Endothelial cell of umbilical vein (primary cell): ENCODE results near the gene LRP3.

Experiments used
- CTCF ChIP-seq, 2 donors: IDR thresholded peaks; 1 replicate in 1 of 2; 2 replicates in 1 of 2; pipeline ENCODE4 v1.5.1; 2011; ENCODE audit warnings: low read length in 2 of 2, mild to moderate bottlenecking in 2 of 2, moderate library complexity in 2 of 2, control low read depth in 1 of 2, inconsistent platforms in 1 of 2, low read depth in 1 of 2; ENCODE audit not compliant: insufficient read depth in 1 of 2; ENCODE audit errors: extremely low read depth in 1 of 2
- EZH2 ChIP-seq: IDR thresholded peaks from 2 replicates; pipeline ENCODE4 v1.6.1; 2012; ENCODE audit warnings: borderline replicate concordance, low read depth, mild to moderate bottlenecking, moderate library complexity, low read length, inconsistent platforms; ENCODE audit not compliant: severe bottlenecking
- GATA2 ChIP-seq: IDR thresholded peaks from 2 replicates; pipeline ENCODE4 v1.7.0; 2011; ENCODE audit warnings: low read depth, mild to moderate bottlenecking, moderate library complexity, mixed read lengths, low read length; ENCODE audit not compliant: insufficient read length, insufficient read depth
- JUN ChIP-seq: IDR thresholded peaks from 2 replicates; pipeline ENCODE4 v1.6.1; 2011; ENCODE audit warnings: borderline replicate concordance, low read depth; ENCODE audit not compliant: insufficient read length, insufficient read depth
- POLR2A ChIP-seq: IDR thresholded peaks from 2 replicates; pipeline ENCODE4 v1.6.1; 2012; ENCODE audit warnings: low read depth, mild to moderate bottlenecking, control low read depth, low read length

- TF ChIP-seq POLR2A (no peak), CTCF (IDR thresholded peaks at IDR 0.05; ENCODE audit: extremely low read depth in 1 of 2, insufficient read depth in 1 of 2, low read depth in 1 of 2, low read length in 2 of 2) (no peak), EZH2 (no peak), GATA2 (no peak), JUN (no peak)
Observed at GRCh38 chr19:33215438-33216197, 21.5 kb downstream of the LRP3 start.
